ENCODE results near the gene NCKAP1.
"Not testable (repeated sequence)": the region's sequence is repeated elsewhere in the genome, so short reads cannot be mapped to it uniquely, and the experiment has no call there.

NCKAP1 gene

GRCh38 chr2:182904844-182905243, 133.4 kb downstream of the NCKAP1 start:
- Histone ChIP-seq H3K36me3 (ENCODE audit: control insufficient read depth, insufficient read depth, low read length) (no peaks in the 10 kb centered on the region), H3K4me1 (ENCODE audit: control insufficient read depth, insufficient read depth, low read length) (no peaks in the 10 kb centered on the region), H3K4me3 (ENCODE audit: low read length) (no peak overlapping the region), H3K27ac (ENCODE audit: low read depth, low read length) (no peak overlapping the region), H3K9ac (ENCODE audit: low read length) (no peak overlapping the region), H3K27me3 (ENCODE audit: control insufficient read depth, insufficient read depth, low read length) (no peaks in the 10 kb centered on the region)

GRCh38 chr2:182903566-182903965, 134.7 kb downstream of the NCKAP1 start:
- H3K4me3 ChIP-seq (ENCODE audit: low read length) = no peak overlapping the region
- no peak overlapping the region for H3K27ac ChIP-seq (ENCODE audit: low read depth, low read length)
- no peaks in the 10 kb centered on the region for H3K27me3 ChIP-seq (ENCODE audit: control insufficient read depth, insufficient read depth, low read length)
- no peak overlapping the region for H3K9ac ChIP-seq (ENCODE audit: low read length)
- H3K36me3 ChIP-seq (ENCODE audit: control insufficient read depth, insufficient read depth, low read length) = no peaks in the 10 kb centered on the region
- H3K4me1 ChIP-seq (ENCODE audit: control insufficient read depth, insufficient read depth, low read length) = no peaks in the 10 kb centered on the region

DNA sequence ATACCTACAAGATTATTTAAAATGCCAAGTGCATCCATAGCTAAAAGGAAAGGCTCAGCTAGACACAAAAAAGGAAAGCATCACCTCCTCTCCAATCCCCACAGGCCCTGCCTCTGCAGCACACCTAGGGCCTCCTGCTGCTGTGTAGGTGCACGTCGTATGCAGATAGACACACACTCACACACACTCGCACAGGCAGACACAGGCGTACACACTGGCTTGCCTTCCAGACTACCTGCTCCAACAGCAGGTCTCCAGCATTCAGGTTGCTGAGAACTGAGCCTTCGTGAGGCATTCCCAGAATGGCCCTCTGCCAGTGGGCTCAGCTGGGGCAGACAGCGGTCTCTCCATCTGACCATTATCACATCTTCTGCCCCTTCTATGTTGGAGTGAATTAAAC, 136.5 kb downstream of the NCKAP1 start:
- H3K9ac ChIP-seq (ENCODE audit: low read length) = no peak overlapping the region
- no peak overlapping the region for H3K4me3 ChIP-seq (ENCODE audit: low read length)
- H3K36me3 ChIP-seq (ENCODE audit: control insufficient read depth, insufficient read depth, low read length) = no peaks in the 10 kb centered on the region
- H3K4me1 ChIP-seq (ENCODE audit: control insufficient read depth, insufficient read depth, low read length) = no peaks in the 10 kb centered on the region
- no peak overlapping the region for H3K27ac ChIP-seq (ENCODE audit: low read depth, low read length)
- H3K27me3 ChIP-seq (ENCODE audit: control insufficient read depth, insufficient read depth, low read length) = no peaks in the 10 kb centered on the region

- H3K27me3 ChIP-seq (ENCODE audit: control insufficient read depth, insufficient read depth, low read length) = no peaks in the 10 kb centered on the region
- no peak overlapping the region for H3K9ac ChIP-seq (ENCODE audit: low read length)
- H3K36me3 ChIP-seq (ENCODE audit: control insufficient read depth, insufficient read depth, low read length) = no peaks in the 10 kb centered on the region
- no peaks in the 10 kb centered on the region for H3K4me1 ChIP-seq (ENCODE audit: control insufficient read depth, insufficient read depth, low read length)
- no peak overlapping the region for H3K4me3 ChIP-seq (ENCODE audit: low read length)
- H3K27ac ChIP-seq (ENCODE audit: low read depth, low read length) = no peak overlapping the region
These were observed 139.5 kb downstream of the NCKAP1 start for GRCh38 chr2:182898718-182899117.

GRCh38 chr2:182897137-182897536, 141.1 kb downstream of the NCKAP1 start:
- Histone ChIP-seq H3K4me1 (ENCODE audit: control insufficient read depth, insufficient read depth, low read length) (no peaks in the 10 kb centered on the region), H3K9ac (ENCODE audit: low read length) (no peak overlapping the region), H3K27ac (ENCODE audit: low read depth, low read length) (no peak overlapping the region), H3K27me3 (ENCODE audit: control insufficient read depth, insufficient read depth, low read length) (no peaks in the 10 kb centered on the region), H3K4me3 (ENCODE audit: low read length) (no peak overlapping the region), H3K36me3 (ENCODE audit: control insufficient read depth, insufficient read depth, low read length) (no peaks in the 10 kb centered on the region)

DNA sequence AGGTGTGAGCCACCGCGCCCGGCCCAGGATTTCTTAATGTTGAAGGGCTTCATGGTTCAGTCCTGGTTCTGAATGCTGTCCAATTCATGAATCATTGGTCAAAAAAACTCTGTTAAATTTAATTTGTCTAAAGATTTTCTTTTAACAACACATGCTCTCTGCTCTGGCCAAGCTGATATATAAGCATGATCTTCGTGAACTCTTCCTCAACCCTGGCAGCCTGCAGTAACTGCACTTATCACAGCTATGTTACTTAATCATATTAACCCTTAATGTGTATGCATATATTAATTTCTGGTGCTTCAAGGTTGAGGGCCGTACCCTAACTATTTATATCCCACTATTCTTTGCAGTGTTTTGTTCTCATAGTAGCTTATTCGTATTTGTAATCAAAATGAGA, 142.5 kb downstream of the NCKAP1 start:
- Histone ChIP-seq H3K36me3 (ENCODE audit: control insufficient read depth, insufficient read depth, low read length) (no peaks in the 10 kb centered on the region), H3K9ac (ENCODE audit: low read length) (no peak overlapping the region), H3K4me1 (ENCODE audit: control insufficient read depth, insufficient read depth, low read length) (no peaks in the 10 kb centered on the region), H3K27ac (ENCODE audit: low read depth, low read length) (no peak overlapping the region), H3K4me3 (ENCODE audit: low read length) (no peak overlapping the region), H3K27me3 (ENCODE audit: control insufficient read depth, insufficient read depth, low read length) (no peaks in the 10 kb centered on the region)

DNA sequence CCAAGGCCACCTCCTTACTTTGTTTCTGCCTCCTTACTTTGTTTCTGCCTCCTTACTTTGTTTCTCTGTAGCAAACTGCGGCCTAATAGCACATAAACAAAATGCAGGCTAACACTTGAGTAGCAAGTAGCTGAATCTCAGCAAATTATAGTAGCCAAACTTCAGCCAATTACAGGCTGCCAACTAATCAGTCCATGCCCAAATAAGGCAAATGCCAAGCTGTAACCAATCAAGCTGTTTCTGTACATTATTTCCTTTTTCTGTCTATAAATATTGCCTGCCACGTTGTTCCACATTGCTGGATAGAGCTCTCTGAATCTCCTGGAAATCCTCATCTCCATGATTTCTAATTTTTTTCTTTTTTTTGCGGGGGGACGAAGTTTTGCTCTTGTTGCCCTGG, 143.1 kb downstream of the NCKAP1 start:
- H3K4me1 ChIP-seq (ENCODE audit: control insufficient read depth, insufficient read depth, low read length) = no peaks in the 10 kb centered on the region
- H3K27ac ChIP-seq (ENCODE audit: low read depth, low read length) = no peak overlapping the region
- no peaks in the 10 kb centered on the region for H3K27me3 ChIP-seq (ENCODE audit: control insufficient read depth, insufficient read depth, low read length)
- no peak overlapping the region for H3K4me3 ChIP-seq (ENCODE audit: low read length)
- H3K36me3 ChIP-seq (ENCODE audit: control insufficient read depth, insufficient read depth, low read length) = no peaks in the 10 kb centered on the region
- no peak overlapping the region for H3K9ac ChIP-seq (ENCODE audit: low read length)

DNA sequence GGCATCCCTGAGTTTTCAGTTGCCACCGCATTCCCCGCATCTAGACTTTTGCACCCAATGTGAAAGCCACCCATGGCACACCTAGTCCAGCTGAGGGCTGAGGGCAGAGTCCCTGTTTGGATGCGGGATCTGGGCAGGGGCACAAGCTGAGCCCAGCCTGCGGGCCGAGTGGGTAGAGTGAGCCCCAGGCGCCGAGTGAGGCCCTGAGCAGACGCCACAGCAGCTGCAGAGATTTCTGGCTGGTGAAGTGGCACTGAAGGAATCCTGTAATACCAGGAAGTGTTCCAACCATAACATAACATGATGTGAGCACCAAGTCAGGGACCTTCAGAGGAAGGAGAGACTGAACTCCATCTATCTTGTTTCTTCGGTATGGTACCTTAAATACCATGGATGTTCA, 144.1 kb downstream of the NCKAP1 start:
- Histone ChIP-seq H3K27me3 (ENCODE audit: control insufficient read depth, insufficient read depth, low read length) (no peaks in the 10 kb centered on the region), H3K9ac (ENCODE audit: low read length) (no peak overlapping the region), H3K36me3 (ENCODE audit: control insufficient read depth, insufficient read depth, low read length) (no peaks in the 10 kb centered on the region), H3K4me3 (ENCODE audit: low read length) (no peak overlapping the region), H3K4me1 (ENCODE audit: control insufficient read depth, insufficient read depth, low read length) (no peaks in the 10 kb centered on the region), H3K27ac (ENCODE audit: low read depth, low read length) (no peak overlapping the region)

- no peak overlapping the region for H3K4me3 ChIP-seq (ENCODE audit: low read length)
- no peak overlapping the region for H3K27ac ChIP-seq (ENCODE audit: low read depth, low read length)
These were observed 144.6 kb downstream of the NCKAP1 start for GRCh38 chr2:182893666-182894065.

GRCh38 chr2:182893035-182893434, 145.2 kb downstream of the NCKAP1 start:
- not testable (repeated sequence) for H3K36me3 ChIP-seq (ENCODE audit: control insufficient read depth, insufficient read depth, low read length); H3K4me1 ChIP-seq (ENCODE audit: control insufficient read depth, insufficient read depth, low read length)

More at GRCh38 chr2:182893666-182894065, 144.6 kb downstream of the NCKAP1 start:
- H3K9ac ChIP-seq (ENCODE audit: low read length) = no peak overlapping the region
- no peaks in the 10 kb centered on the region for H3K4me1 ChIP-seq (ENCODE audit: control insufficient read depth, insufficient read depth, low read length)
- H3K36me3 ChIP-seq (ENCODE audit: control insufficient read depth, insufficient read depth, low read length) = no peaks in the 10 kb centered on the region
- no peaks in the 10 kb centered on the region for H3K27me3 ChIP-seq (ENCODE audit: control insufficient read depth, insufficient read depth, low read length)

DNA sequence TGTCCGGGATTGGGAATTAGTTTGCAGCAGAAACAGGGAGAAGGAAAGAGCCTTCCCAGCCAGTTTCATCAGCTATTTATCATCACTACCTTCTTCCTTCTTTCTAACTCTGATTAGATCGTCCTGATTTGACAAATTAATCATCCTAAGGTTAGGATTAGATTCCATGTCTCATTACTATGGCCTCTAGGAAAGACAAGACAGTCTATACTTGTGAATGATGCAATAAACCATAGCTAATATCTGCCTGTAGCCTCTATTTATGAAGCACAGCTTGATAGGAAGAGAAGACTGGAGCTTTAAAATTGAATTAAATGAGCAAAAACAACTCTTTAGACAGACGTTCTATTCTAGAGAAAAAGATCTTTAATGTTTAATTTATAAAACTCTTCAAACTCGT, 146.6 kb downstream of the NCKAP1 start:
- Histone ChIP-seq H3K36me3 (ENCODE audit: control insufficient read depth, insufficient read depth, low read length) (no peaks in the 10 kb centered on the region), H3K27ac (ENCODE audit: low read depth, low read length) (no peak overlapping the region), H3K4me1 (ENCODE audit: control insufficient read depth, insufficient read depth, low read length) (no peaks in the 10 kb centered on the region), H3K4me3 (ENCODE audit: low read length) (no peak overlapping the region), H3K9ac (ENCODE audit: low read length) (no peak overlapping the region), H3K27me3 (ENCODE audit: control insufficient read depth, insufficient read depth, low read length) (no peaks in the 10 kb centered on the region)

More at GRCh38 chr2:182893035-182893434, 145.2 kb downstream of the NCKAP1 start:
- H3K4me3 ChIP-seq (ENCODE audit: low read length); H3K27me3 ChIP-seq (ENCODE audit: control insufficient read depth, insufficient read depth, low read length); H3K9ac ChIP-seq (ENCODE audit: low read length); H3K27ac ChIP-seq (ENCODE audit: low read depth, low read length): not testable (repeated sequence)

DNA sequence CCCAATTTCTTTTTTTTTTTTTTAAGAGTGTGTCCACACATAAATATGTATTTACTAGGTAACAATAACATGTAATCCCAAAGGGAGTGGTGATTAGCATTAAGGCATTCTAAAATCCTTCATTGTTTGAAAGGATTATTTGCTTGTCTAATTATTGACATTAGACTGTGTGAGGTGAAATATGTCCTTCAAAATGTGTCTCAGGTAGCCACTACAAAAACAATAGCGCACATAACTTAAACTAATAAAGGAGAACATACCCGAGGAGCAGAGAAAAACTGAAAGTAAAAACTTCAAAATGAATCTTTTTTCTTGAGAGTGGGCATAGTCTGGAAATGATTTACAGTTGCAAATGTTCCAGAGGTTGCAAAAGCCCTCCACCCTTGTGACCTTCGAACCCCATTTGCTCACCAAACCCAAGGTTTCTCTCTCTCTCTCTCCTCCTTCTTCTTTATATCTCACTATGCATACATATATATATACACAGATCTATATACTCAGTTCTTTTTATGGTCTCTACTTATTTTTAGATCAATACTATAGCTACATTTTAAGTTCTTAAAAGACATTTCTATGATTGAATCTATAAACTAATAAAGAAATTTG, 147.4 kb downstream of the NCKAP1 start:
- H3K9ac ChIP-seq (ENCODE audit: low read length) = no peak overlapping the region
- no peaks in the 10 kb centered on the region for H3K4me1 ChIP-seq (ENCODE audit: control insufficient read depth, insufficient read depth, low read length)
- no peak overlapping the region for H3K4me3 ChIP-seq (ENCODE audit: low read length)
- H3K27me3 ChIP-seq (ENCODE audit: control insufficient read depth, insufficient read depth, low read length) = no peaks in the 10 kb centered on the region
- no peaks in the 10 kb centered on the region for H3K36me3 ChIP-seq (ENCODE audit: control insufficient read depth, insufficient read depth, low read length)
- H3K27ac ChIP-seq (ENCODE audit: low read depth, low read length) = no peak overlapping the region

DNA sequence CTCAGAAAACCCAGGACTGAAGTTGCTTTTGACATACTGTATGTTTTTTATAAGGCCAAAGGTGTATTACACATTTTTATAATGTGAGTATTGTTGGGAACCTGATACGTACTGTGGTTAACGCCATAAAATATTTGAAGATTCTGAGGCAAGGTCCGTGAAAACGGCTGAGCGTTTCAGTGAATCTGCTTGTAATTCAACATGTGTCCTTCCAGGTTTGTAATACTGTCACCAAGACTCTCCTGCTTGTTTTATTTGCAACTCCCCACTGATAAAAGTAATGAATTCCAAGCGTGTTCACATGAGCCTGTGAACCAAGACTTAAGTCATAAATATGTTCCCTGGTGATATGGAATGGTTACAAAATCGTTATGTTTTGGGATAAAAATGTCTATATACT, 148.0 kb downstream of the NCKAP1 start:
- H3K27ac ChIP-seq (ENCODE audit: low read depth, low read length) = no peak overlapping the region
- H3K4me3 ChIP-seq (ENCODE audit: low read length) = no peak overlapping the region
- H3K9ac ChIP-seq (ENCODE audit: low read length) = no peak overlapping the region
- H3K27me3 ChIP-seq (ENCODE audit: control insufficient read depth, insufficient read depth, low read length) = no peaks in the 10 kb centered on the region
- no peaks in the 10 kb centered on the region for H3K36me3 ChIP-seq (ENCODE audit: control insufficient read depth, insufficient read depth, low read length)
- no peaks in the 10 kb centered on the region for H3K4me1 ChIP-seq (ENCODE audit: control insufficient read depth, insufficient read depth, low read length)

Measured in rectal smooth muscle tissue (tissue), 1 donor.